Stimulated activated memory B cell treated with anti-CD40 and anti-IgM and Interleukin-4, amounts not matched to agents 10 μg/mL and 1 μg/mL and 100 μg/mL, for 72 hours (primary cell): ENCODE results near the gene CXCL10.

Source experiments
- ATAC-seq: fragments of 150-1000 bp; cut with Tn5 transposase; 2 replicates; pipeline ENCODE4 v1.10.0; 2021
- H3K27ac Mint-ChIP-seq: one replicate; pipeline ENCODE4 v1.8.0; 2022; ENCODE audit warnings: mild to moderate bottlenecking, mixed read lengths
- H3K27me3 Mint-ChIP-seq: one replicate; pipeline ENCODE4 v1.8.0; 2022; ENCODE audit warnings: mixed read lengths
- H3K36me3 Mint-ChIP-seq: one replicate; pipeline ENCODE4 v1.8.0; 2022; ENCODE audit warnings: mixed read lengths
- H3K4me1 Mint-ChIP-seq: one replicate; pipeline ENCODE4 v1.8.0; 2022; ENCODE audit warnings: mixed read lengths
- H3K4me3 Mint-ChIP-seq: one replicate; pipeline ENCODE4 v1.8.0; 2022; ENCODE audit warnings: mild to moderate bottlenecking, moderate library complexity, mixed read lengths
- H3K9me3 Mint-ChIP-seq: one replicate; pipeline ENCODE4 v1.8.0; 2022; ENCODE audit warnings: mixed read lengths

Gene CXCL10

GRCh38 chr4:75985116-75985515 lies 38.2 kb downstream of the CXCL10 start:
- ATAC-seq = no peak
- H3K36me3 Mint-ChIP-seq = peaks cover 21% of the 10 kb centered on the region
- H3K27ac Mint-ChIP-seq = no peak overlapping the region
- H3K4me1 Mint-ChIP-seq = peaks cover 29% of the 10 kb centered on the region
- no peaks in the 10 kb centered on the region for H3K9me3 Mint-ChIP-seq
- no peak overlapping the region for H3K4me3 Mint-ChIP-seq
- H3K27me3 Mint-ChIP-seq = no peaks in the 10 kb centered on the region

- no peak for ATAC-seq
- no peak overlapping the region for H3K4me3 Mint-ChIP-seq
- no peaks in the 10 kb centered on the region for H3K27me3 Mint-ChIP-seq
- no peaks in the 10 kb centered on the region for H3K4me1 Mint-ChIP-seq
- H3K36me3 Mint-ChIP-seq = peaks cover 34% of the 10 kb centered on the region
- H3K27ac Mint-ChIP-seq = no peak overlapping the region
- no peaks in the 10 kb centered on the region for H3K9me3 Mint-ChIP-seq
Measured at GRCh38 chr4:75980576-75980975, 42.7 kb downstream of the CXCL10 start.

- no peaks in the 10 kb centered on the region for H3K27me3 Mint-ChIP-seq
- H3K4me3 Mint-ChIP-seq = no peak overlapping the region
- H3K9me3 Mint-ChIP-seq = no peaks in the 10 kb centered on the region
- no peak overlapping the region for H3K27ac Mint-ChIP-seq
- no peak for ATAC-seq
- H3K4me1 Mint-ChIP-seq = no peaks in the 10 kb centered on the region
- H3K36me3 Mint-ChIP-seq = peaks cover 69% of the 10 kb centered on the region
Measured at GRCh38 chr4:75976177-75976576, 47.1 kb downstream of the CXCL10 start.

GRCh38 chr4:75973766-75974165 lies 49.5 kb downstream of the CXCL10 start:
- Mint-ChIP-seq H3K27me3 (no peaks in the 10 kb centered on the region), H3K36me3 (peaks cover 74% of the 10 kb centered on the region), H3K4me1 (no peaks in the 10 kb centered on the region), H3K9me3 (no peaks in the 10 kb centered on the region), H3K27ac (no peak overlapping the region), H3K4me3 (no peak overlapping the region)
- ATAC-seq = no peak
